GM12892 (cell line): Measurements from ENCODE around the gene CLTC. TPM values are rescaled to one million over a fixed set of nuclear protein-coding genes. Genes with fewer than 3 reads are reported as not detected.
A peak's percentile ranks its signal among the peaks of the same experiment; 100 is the strongest.
"Not testable (repeated sequence)": the region's sequence is repeated elsewhere in the genome, so short reads cannot be mapped to it uniquely, and the experiment has no call there.

Experiments used
- DNase-seq: peaks from one replicate; pipeline ENCODE4 v3.0.0; 2011; ENCODE audit not compliant: insufficient read length
- FAIRE-seq: peaks from 2 replicates; lab custom pipeline; 2011; peaks lifted over from hg19 to GRCh38; lab: Jason Lieb, UNC
- POLR2A ChIP-seq: IDR thresholded peaks from 2 replicates; pipeline ENCODE4 v1.6.1; 2011; ENCODE audit warnings: low read depth, low read length, control low read depth
- POLR2AphosphoS5 ChIP-seq: IDR thresholded peaks from 2 replicates; pipeline ENCODE4 v1.6.1; 2011; ENCODE audit warnings: low read depth, low read length, control low read depth
- TAF1 ChIP-seq: IDR thresholded peaks from 2 replicates; pipeline ENCODE4 v1.6.1; 2011; ENCODE audit warnings: low read depth, mild to moderate bottlenecking, control low read depth, low read length, borderline replicate concordance
- polyA plus RNA-seq: library from polyadenylated mRNA; unstranded; fragments of >200 nt; gene quantifications from one replicate; pipeline ENCODE4 v1.2.1, GENCODE V29; 2012; ENCODE audit warnings: missing spikeins, inconsistent platforms; ENCODE audit not compliant: missing spikeins

Gene CLTC
- polyA plus RNA-seq: 78.8 TPM

DNA sequence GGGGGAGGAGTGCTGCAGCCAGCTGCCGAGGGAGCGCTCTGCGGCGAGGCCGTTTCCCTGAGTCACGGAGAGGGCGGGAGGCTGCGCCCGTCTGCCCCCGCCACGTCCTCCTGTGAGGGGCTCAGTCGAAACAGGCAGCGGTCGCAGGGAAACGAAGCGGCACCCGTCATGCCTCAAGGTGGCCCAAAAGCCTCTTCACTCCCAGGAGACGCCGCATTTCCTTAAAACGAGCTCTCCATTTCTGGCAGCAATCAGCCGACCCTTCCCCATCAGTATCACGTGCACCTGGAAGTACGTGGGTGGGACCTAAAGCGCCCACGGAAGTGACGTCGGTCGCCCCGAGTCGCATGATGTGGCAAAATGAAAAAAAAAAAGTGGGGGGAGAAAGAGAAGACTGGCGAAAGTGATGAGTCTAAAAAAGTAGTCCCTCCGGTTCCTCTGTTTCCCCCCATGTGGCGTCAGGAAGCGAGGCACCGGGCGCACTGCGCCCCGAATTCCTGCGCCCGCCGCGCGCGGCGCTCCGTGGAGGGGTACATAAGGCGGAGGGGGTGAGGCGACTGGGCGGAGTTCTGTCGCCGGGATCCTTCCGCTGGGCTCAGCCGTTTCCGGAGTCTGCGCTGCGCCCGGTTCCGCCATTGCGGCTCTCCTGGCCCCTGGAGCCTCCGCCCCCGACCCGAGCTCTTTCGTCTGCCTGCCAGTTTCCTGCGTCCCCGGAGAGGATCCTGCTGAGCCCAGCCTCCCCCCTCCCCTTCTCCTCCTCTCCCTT lies at the start of gene CLTC:
Gene CLTC, plus strand, starts transcription at position 598 of the 766 bp plus-strand sequence. CDS start 237 bp downstream, outside the sequence.
- FAIRE-seq: peak; percentile 91
- peak; percentile 65 for DNase-seq
- TF ChIP-seq TAF1 (peak; percentile 95), POLR2A (peak; percentile 95), POLR2AphosphoS5 (peak; percentile 93)

DNA sequence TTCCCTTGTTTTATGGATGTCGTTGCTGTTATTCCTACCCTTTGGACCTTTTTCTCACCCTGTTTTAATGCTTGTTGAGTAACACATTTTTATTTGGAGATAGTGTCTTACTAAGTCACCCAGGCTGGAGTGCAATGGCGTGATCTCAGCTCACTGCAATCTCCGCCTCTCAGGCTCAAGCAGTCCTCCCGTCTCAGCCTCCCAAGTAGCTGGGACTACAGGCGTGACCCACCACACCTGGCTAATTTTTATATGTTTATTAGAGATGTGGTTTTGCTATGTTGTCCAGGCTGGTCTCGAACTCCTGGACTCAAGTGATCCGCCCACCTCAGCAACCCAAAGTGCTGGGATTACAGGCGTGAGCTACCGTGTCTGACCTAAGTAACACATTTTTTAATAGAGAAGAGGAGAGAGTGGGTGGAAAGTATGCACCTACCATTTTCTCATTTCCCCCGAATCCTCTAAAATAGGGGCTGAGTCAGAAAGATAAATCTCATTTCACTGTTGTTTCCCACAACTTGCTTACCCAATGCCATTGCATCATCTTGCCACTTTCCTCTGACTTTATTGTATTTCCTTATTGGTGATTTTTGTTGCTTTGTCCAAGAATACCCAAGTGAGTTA lies 47.3 kb upstream of the CLTC start:
- no peak for FAIRE-seq
- TF ChIP-seq POLR2AphosphoS5: no peak
- TF ChIP-seq TAF1: no peak
- no peak for TF ChIP-seq POLR2A
- DNase-seq: no peak

DNA sequence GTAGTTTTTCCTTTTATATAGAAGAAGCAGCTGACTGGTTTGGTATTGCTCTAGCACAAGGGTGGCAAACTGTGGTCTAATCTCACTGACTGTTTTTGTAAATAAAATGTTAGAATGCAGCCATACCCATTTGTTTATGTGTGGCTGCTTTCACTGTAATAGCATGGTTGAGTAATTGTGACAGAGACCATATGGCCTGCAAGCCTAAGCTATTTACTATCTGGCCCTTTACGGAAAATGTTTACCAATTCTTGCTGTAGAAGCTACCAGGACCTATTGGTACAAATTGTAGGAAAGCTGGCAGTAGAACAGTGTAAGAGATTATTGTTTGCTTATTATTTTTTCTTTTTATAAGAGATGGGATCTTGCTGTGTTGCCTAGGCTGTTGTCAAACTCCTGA lies 35.5 kb upstream of the CLTC start:
- not testable (repeated sequence) for FAIRE-seq, DNase-seq

DNA sequence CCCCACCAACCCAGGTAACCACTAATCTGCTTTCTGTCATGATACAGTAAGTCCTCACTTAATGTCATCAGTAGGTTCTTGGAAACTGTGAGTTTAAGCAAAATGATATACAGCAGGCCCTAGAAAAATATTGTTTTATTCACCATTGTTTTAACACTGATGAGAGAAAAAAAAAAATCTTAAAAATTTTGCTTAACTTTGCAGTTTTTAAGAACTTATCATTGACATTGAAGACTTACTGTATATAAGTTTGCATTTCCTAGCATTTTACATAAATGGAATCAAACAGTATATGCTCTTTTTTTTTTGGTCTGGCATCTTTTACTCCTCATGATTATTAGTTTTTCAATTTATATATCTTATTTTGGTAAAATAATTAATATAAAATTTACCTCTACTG lies 19.5 kb upstream of the CLTC start:
- DNase-seq (no peak), FAIRE-seq (no peak)
- TF ChIP-seq TAF1: no peak

DNA sequence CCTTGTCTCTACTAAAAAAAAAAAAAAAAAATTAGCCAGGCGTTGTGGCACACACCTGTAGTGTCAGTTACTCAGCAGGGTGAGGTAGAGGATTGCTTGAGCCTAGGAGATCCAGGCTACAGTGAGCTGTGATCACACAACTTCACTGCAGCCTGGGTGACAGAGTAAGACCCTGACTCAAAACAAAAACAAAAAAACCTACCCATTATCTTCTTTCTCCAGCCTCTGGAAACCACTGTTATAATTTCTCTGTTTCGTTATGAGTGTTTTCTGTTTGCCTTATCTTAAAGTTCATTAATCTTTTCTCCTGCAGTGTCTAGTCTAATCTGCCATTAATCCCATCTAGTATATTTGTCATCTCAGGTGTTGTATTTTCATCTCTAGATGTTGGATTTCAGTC lies 18.6 kb upstream of the CLTC start:
- DNase-seq: no peak
- FAIRE-seq: no peak
- TF ChIP-seq POLR2A: no peak
- no peak for TF ChIP-seq TAF1
- no peak for TF ChIP-seq POLR2AphosphoS5

DNA sequence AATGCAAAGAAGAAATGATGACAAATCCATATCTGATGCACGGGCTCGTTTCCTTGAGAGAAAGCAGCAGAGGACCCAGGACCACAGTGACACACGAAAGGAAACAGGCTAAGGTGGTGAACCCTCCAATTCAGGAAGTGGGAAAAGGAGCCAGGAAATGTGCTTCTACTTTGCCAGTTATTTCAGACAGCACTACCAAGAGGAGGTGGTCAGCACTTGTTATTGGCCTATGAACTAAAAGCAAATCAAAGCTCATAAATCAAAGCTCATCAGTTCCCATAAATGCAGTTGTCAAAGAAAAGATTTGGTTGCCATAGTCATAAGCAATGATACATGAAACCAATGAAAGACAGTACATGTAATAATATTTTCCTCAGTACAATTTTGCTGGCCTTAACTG lies 12.6 kb upstream of the CLTC start:
- TF ChIP-seq POLR2A (no peak), TAF1 (no peak), POLR2AphosphoS5 (no peak)
- no peak for DNase-seq
- FAIRE-seq: no peak

DNA sequence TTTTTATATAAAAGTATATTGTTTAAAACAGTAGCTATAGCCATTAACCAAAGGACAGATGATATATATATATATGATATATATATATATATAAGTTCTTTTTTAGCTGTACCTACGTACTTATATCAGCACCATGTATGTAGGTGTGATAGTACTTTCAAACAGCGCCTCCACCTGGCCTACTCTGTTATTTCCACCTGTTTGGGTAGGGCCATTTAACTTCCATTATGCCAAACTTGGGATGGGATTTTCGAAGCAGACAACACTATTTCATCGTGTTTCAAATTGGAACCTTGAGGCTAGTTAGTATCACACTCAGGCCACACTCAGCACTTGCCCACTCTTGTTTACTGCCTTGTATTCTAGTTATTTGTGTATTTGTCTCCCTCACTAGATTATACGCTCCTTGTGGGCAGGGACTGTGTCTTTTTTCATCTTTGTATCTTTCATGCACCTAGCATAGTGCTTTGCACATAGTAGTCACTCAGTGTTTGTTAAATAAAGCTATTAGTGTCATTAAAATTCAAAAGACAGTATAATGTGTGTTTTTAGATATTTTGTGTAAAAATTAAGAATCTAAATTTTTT lies 11.8 kb upstream of the CLTC start:
- FAIRE-seq (no peak), DNase-seq (no peak)
- no peak for TF ChIP-seq POLR2AphosphoS5
- TF ChIP-seq TAF1: no peak
- no peak for TF ChIP-seq POLR2A

DNA sequence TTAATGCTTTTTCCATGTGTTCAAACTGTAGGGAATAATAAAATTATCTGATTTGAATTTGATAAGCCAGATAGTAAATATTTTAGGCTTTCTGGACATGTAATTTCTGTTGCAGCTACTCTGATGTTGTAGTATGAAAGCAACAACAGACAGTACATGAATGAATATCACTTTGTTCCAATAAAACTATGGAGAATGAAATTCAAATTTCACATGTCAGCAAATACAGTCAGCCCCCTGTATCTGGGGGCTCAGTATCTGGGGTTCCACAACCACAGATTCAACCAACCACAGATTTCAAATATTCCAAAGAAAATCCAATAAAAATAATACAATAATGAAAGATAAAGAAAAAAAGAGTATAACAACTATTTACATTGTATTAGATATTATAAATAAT lies 8.2 kb upstream of the CLTC start:
- FAIRE-seq (no peak), DNase-seq (no peak)
- TF ChIP-seq POLR2AphosphoS5 (no peak), POLR2A (no peak), TAF1 (no peak)

DNA sequence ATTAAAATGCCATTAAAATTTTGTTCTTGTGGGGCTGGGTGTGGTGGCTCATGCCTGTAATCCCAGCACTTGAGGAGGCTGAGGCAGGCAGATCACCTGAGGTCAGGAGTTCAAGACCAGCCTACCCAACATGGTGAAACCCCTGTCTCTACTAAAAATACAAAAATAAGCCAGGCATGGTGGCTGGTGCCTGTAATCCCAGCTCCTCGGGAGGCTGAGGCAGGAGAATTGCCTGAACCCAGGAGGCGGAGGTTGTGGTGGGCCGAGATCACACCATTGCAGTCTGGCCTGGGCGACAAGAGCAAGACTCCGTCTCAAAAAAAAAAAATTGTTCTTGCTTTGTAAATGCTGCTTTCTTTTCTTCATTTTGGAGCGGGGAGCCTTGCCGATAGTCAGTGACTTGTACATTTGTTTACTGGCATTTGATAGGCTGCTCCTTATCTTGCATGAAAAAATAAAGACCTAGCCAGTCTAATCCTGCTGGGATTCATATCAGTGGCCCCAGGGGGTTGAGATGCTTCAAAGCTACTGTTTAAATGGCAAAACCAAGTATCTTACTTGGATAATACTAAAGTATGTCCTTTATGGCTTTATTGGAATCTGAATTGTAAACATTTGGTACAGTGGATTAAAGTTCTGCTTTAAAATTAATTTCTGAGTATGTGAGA lies 3.3 kb upstream of the CLTC start:
- DNase-seq (no peak), FAIRE-seq (no peak)
- TF ChIP-seq TAF1: no peak
- no peak for TF ChIP-seq POLR2AphosphoS5
- no peak for TF ChIP-seq POLR2A

DNA sequence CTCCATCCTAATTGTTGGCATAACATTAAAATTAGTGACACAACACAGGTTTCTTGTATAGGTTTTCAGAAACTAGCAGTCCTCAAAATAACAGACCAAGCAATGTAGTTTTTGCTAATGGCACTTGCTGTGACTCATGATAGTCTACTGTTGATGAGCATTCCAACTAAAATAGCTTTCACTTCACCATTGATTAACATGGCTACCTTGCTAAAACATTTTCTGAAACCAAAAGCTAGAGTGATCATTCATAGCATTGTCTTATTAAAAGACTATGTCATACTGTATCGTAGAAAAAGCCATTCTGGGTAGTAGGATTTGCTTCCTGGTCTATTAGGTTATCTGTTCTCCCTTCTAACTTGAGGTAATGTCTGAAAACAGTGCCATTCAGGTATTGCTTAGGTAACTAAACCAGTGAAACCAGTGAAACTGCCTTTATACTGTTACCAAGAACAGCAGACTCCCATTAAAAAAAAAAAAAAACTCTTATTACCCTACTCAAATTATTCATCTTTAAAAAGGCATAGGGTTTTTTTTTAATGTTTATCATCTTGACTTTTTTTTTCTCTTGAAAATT lies 2.5 kb upstream of the CLTC start:
- TF ChIP-seq TAF1 (no peak), POLR2A (no peak), POLR2AphosphoS5 (no peak)
- FAIRE-seq (no peak), DNase-seq (no peak)

DNA sequence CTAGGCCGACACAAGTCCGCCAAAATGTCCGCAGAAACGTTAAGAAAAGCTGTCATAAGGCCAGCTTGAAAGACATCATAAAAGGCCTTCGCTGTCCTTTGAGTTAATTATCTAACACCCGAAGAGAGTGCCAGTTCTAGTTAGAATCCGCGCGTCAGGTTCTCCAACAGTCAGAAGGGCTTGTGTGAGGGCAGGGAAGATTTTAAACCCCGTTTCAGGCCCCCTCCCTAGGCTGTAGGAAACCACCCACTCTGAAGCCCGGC lies 729 bp upstream of the CLTC start:
- DNase-seq (no peak), FAIRE-seq (no peak)
- TF ChIP-seq POLR2A (no peak; the same call in 1 of the 2 replicates), POLR2AphosphoS5 (no peak; the same call in 1 of the 2 replicates), TAF1 (no peak; the same call in 1 of the 2 replicates)
